ENCODE measurements around the gene TTC39C.
A peak's percentile ranks its signal among the peaks of the same experiment; 100 is the strongest.

Gene TTC39C

DNA sequence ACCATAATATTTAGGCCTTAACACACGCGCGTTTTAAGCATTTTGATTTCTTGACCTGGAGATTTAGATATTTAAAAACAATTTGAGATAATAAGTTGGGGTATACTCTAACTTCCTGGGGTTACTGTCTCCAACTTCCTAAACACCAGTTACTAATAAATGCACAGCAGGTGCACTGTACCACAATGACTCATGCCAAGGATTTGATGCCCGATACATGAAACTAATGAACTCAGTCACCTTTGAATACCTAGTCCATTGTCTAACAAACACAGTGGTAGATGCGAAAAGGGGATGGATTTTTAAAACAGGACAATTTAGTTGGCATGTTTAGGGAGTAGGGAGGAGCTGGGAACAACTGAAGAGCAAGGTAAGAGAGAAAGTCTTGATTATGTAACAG lies 145.5 kb downstream of the TTC39C start:
- TF ChIP-seq, protein P1, sequence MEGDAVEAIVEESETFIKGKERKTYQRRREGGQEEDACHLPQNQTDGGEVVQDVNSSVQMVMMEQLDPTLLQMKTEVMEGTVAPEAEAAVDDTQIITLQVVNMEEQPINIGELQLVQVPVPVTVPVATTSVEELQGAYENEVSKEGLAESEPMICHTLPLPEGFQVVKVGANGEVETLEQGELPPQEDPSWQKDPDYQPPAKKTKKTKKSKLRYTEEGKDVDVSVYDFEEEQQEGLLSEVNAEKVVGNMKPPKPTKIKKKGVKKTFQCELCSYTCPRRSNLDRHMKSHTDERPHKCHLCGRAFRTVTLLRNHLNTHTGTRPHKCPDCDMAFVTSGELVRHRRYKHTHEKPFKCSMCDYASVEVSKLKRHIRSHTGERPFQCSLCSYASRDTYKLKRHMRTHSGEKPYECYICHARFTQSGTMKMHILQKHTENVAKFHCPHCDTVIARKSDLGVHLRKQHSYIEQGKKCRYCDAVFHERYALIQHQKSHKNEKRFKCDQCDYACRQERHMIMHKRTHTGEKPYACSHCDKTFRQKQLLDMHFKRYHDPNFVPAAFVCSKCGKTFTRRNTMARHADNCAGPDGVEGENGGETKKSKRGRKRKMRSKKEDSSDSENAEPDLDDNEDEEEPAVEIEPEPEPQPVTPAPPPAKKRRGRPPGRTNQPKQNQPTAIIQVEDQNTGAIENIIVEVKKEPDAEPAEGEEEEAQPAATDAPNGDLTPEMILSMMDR (IDR thresholded peaks at IDR 0.05): no peak
- no peak for TF ChIP-seq ZFX (IDR thresholded peaks at IDR 0.05; ENCODE audit: borderline replicate concordance)
- H3K27ac ChIP-seq: no peak overlapping the region

DNA sequence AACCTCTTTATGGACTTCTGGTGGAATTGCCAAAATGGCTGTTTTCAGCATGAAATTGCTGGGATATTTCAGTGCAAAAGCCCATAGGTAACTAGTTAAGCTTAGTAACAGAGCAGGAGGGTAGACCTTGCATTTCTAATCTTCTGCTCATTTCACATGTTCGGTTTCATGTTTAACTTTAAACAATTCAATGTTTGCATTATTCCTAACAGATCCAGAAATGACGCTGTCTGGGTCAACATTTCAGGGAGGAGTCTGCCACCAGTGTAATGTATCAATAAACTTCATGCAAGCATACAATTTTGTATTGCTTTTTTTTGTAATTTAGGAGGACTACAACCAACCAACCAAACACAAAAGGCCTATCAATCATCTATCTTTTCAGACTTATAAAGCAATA lies 146.8 kb downstream of the TTC39C start:
- H3K27ac ChIP-seq: no peak overlapping the region
- no peak for TF ChIP-seq ZFX (IDR thresholded peaks at IDR 0.05; ENCODE audit: borderline replicate concordance)
- TF ChIP-seq, protein P1 (IDR thresholded peaks at IDR 0.05): no peak

- no peak for TF ChIP-seq ZFX (IDR thresholded peaks at IDR 0.05; ENCODE audit: borderline replicate concordance)
- TF ChIP-seq, protein P1 (IDR thresholded peaks at IDR 0.05): no peak
These were observed 153.9 kb downstream of the TTC39C start for GRCh38 chr18:24168496-24168895.

DNA sequence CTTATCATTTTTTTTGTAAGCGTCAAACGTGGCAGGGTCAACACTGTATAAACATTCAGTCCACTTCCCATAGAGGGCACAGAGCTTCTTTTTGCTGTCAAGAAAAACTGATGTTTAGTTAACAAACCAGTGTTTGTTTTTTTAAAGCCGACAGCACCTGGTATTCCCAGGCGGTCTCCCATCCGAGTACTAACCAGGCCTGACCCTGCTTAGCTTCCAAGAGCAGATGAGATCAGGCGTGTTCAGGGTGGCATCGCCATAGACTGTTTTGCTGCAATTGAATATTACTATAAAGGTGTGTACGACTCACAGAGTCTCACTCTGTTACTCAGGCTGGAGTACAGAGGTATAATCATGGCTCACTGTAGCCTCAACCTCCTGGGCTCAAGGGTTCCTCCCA lies 155.8 kb downstream of the TTC39C start:
- no peak for TF ChIP-seq ZFX (IDR thresholded peaks at IDR 0.05; ENCODE audit: borderline replicate concordance)
- TF ChIP-seq, protein P1 (IDR thresholded peaks at IDR 0.05): no peak
- no peak overlapping the region for H3K27ac ChIP-seq

More at GRCh38 chr18:24168496-24168895, 153.9 kb downstream of the TTC39C start:
- H3K27ac ChIP-seq: no peak overlapping the region

DNA sequence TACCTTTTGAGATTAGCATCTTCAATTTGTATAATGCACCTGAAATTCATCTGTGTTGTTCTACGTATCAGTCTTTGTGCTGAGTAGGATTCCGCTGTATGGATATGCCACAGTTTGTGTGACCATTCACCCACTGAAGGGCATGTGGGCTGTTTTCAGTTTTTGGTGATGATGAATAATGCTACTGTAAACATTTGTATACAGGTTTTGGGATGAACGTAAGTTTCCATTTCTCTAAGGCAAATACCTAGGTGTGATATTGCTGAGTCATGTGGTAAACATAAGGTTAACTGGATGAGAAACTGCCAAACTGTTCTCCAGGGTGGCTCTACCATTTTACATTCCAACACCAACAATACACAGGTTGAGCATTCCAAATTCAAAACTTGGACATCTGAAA lies 159.4 kb downstream of the TTC39C start:
- H3K27ac ChIP-seq: no peak overlapping the region

DNA sequence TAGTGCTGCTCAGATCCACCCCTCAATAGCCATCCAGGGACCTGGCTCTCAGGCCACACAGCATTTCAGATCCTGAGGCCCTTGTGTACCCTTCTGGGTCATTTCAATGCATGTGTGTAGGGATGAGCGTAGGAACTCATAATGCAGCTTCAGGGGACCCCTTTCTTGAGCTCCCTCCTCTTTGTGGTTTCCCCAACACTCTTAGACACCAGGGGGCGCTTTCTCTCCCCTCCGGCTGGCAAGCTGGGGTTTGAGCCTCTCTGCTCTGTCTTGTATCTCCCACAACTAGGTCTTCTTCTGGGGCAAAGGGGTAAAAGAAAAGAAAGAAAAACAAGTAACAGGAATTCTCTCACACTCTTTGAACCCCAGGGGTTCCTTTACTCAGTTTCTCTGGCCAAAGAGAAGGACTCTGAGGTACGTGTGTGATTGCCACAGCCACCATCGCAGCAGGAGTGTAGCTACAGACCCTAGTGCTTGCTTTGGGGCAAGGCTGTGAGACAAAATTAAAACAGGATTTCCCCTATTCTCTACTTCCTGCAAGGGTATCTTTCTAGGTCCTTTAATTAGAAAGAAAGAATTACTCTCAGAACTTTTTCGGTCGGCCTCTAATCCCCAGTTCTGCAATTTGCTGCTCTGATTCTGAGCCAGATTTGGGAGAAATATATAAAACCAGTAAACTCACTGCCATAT lies 162.3 kb downstream of the TTC39C start:
- no peak for TF ChIP-seq ZFX (IDR thresholded peaks at IDR 0.05; ENCODE audit: borderline replicate concordance)
- TF ChIP-seq, protein P1 (IDR thresholded peaks at IDR 0.05): peak; percentile 77
- H3K27ac ChIP-seq: no peak overlapping the region

More for the DNA sequence above, 159.4 kb downstream of the TTC39C start:
- TF ChIP-seq, protein P1 (IDR thresholded peaks at IDR 0.05): no peak
- TF ChIP-seq ZFX (IDR thresholded peaks at IDR 0.05; ENCODE audit: borderline replicate concordance): no peak

DNA sequence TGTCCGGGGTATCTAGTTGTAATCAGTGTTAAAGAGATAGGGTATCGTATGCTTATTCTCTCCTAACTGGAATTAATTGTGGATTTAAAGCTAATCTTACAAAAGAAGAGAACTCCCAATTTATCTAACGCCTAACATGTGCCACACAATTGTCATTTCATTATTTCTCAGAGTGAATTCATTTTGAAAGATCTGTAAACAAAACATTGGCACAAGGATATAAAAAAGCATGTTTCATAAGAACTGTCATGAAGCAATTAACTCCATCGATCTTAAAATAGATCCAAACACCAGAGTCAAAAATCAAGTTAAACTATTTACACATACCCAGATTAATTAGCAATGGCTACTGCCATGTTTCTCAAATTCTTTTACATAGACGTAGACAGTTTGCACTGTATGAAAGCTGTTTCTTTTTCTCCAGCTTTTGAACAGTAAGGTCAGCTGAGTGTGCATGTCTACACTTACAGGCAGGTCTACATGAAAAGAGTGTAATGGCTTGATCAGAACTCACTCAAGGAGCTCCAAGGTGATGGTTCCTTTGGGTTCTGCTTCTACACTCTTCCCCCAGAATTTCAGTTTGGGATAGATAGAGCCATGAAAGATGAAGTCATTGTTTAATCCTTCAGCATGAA lies 163.1 kb downstream of the TTC39C start:
- no peak overlapping the region for H3K27ac ChIP-seq
- TF ChIP-seq ZFX (IDR thresholded peaks at IDR 0.05; ENCODE audit: borderline replicate concordance): no peak
- TF ChIP-seq, protein P1 (IDR thresholded peaks at IDR 0.05): no peak

All from 22Rv1 (cell line).